NCI-H2227 (cell line): ENCODE results near the gene C22orf31.

Experiments used
- DNase-seq: peaks from one replicate; lab custom pipeline; 2025; ENCODE audit not compliant: unreplicated experiment; lab: John Stamatoyannopoulos, UW

C22orf31 gene

DNA sequence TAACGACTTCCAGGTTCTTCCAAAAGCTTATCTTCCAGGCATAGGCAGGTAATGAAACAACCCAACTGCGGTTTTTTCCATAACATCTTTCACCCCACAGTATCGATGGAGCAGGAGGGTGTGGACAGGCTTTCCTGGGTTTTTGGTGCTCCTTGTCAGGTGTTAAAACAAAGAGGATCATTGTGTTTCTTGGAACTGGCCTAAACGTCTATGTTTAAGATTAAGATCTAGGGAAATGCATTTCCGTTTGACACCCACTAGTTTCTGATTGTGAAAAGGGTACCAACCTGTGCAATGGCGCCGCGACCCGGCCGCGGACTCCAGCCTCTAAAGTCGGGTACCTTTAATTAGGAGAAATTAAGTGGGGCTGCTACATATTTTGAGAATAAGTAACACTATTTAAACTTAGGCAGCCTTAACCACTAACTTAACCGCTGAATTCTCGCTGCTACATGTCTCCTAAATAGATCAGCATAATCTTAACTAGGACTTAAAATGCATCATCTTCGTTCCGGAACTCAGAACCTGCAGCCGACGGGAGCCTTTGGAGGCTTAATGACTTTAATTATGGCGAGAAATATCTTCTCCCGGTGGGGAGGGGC is 31.5 kb downstream of the C22orf31 start:
- no peak for DNase-seq

DNA sequence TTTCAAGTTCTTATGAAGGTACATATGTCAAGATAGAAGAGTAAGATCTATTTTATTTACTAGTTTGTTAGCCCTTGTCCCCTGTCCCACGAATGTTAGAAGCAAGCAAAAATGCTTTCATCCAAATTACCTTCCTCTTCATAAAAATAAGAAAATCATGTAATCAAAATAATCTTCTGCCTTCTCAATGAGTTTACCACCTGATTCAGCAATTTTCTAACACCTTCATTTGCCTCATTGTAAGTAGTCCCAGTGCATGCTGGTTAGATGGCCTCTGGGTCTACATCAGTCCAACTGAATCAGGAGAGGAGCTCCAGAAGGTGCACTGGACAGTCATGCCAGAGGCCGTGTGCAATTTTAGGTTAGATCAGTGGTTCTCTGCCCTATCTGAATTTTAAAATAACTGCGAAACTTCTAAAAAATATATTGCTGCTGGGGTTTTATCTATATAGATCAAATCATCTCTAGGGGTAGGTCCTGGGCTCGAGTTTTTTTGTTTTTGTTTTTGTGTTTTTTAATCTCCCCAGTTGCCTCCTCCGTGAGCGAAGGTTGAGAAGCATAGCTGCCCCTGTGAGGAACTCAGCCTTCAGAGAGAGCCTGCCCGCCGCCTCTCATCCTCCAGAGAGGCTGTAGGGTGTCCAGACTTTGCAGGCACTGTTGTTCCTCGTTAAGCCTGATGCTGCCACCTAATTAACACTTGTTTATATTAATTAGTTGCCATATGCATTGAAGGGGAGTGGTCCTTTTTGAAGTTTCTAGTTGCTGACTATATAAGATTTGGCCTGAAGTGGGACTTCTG is 32.2 kb downstream of the C22orf31 start:
- DNase-seq = no peak

DNA sequence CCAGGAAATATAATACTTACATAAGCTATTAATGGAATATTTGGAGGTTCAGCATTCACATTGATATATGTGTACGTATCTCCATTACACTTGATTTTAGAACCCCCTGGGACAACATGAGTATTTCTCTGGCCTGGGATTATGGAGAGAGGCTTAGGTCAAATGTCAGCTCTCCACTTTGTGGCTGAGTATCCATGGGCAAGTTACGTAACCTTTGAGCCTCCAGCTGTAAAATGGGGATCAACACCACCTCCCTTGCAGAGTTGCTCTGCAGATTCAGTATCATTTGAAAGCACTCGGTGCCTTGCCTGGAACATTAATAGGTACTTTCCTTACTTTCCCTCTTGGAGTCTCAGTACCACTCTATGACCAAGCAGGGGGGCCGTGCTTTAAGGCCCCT is 33.2 kb downstream of the C22orf31 start:
- DNase-seq = no peak

DNA sequence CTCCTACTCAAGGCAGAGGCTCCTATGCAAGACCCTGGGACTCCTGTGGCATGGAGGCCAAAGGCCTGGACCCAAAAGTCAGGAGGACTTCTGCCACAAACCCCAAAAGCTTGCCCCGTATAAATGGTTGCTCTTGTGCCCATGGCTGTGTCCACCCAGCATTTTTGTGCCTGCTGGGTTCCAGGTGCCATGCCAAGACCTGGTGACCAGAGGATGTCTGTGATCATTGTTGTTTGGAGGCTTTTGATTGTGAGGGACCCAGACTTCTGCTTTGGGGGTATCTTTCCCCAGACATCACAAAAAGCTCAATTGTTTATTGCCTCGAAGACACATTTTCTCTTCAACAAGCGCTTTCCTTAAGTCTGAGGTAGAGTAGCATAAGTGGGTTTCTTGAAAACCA is 35.1 kb downstream of the C22orf31 start:
- no peak for DNase-seq

DNA sequence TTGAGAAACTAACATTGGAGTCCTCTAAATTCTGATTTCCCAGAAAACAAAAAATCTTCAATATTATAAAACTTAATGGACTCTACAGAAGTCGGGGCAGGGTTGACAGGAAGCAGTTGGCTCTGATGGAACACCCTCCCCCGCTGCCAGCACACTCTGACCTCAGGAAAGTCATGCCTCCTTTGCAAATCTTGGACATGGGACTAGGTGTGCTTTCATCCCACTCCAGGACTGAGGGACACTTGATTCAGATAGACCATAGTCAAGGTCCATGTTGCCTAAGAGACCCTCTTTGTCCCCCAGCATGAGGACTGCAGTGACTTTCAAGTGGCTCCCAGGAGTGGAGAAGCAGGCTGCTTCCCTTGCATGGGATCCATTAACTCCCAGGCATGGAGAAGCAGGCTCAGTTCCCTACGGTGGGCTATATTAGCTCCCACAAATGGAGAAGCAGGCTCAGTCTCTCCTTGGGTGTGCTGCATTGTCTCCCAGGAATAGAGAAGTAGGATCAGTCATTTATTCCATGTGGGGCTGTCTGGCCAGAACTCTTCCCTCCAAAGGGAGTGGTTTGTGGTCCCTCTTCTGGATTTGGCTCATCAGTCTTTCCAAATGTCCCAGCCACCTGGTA is 38.3 kb downstream of the C22orf31 start:
- DNase-seq = no peak

DNA sequence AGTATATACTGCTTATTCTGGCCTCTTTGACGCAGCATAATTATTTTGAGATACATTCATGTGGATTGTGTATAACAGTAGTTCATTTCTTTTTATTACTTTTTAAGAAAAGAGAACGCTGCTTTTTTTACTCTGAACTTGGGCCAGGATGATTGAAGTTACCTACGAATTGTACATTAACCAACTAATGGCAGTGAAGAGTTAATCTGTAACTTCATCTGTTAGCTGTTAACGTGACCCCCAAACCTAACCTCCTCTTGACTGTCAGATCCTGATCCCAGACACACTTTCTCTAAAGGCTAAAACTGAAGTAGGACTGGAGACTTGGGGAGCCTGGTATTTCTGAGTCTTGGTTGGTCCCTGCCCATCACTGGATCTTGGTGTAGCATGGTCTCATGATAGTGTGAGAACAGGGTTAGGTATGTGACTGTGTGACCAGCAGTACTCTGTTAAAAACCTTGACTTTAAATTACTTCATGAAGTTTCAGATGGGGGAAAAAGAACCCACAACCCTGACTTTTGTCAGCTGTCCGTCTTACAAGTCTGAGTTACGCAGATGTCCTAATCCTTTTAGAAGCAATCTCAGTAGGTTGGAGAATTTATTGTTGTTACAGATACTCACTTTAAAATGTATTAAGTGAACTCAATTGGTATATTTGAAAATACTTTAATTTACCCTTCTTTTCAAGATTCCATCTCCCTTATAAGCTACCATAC is 39.4 kb downstream of the C22orf31 start:
- DNase-seq = no peak

DNA sequence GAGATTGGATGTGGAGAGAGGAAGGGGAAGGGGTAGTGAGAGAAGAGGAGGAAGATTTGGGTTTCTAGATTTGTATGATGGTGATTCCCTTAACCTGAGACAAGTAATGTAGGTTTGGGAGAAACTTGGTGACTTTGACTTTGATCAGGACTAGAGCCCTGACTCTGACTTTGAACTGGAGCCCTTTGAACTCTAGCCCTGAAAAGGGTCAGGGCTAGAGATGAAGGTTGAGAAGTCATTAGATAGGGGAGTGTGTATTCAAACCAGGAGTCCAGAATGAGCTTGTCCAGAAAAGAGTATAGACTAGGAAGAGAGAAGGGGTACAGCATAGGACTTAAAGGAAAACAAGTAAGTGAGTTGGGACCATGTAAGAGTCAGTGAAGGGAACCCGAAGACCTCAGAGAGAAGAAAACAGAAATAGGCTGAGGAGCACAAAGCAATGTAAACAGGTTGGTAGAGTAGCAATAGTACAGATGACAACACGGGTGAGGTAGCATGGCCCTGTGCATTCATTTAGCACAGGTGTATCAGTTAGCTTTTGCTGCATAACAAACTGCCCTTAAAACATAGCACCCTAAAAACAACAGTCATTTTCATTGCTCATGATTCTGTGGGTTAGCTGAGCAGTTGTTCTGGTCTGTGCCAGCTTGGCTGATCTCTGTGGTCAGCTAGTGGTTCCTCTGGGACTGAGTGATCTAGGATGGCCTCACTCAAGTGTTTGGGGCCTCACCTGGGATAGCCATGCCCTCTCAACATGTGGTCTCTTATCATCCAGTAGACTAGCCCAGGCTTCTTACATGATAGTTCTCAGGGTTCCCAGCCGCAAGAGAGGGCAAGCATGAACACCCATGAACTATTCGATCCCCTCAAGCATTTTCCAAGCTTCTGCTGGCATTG is 43.1 kb downstream of the C22orf31 start:
- DNase-seq = no peak

DNA sequence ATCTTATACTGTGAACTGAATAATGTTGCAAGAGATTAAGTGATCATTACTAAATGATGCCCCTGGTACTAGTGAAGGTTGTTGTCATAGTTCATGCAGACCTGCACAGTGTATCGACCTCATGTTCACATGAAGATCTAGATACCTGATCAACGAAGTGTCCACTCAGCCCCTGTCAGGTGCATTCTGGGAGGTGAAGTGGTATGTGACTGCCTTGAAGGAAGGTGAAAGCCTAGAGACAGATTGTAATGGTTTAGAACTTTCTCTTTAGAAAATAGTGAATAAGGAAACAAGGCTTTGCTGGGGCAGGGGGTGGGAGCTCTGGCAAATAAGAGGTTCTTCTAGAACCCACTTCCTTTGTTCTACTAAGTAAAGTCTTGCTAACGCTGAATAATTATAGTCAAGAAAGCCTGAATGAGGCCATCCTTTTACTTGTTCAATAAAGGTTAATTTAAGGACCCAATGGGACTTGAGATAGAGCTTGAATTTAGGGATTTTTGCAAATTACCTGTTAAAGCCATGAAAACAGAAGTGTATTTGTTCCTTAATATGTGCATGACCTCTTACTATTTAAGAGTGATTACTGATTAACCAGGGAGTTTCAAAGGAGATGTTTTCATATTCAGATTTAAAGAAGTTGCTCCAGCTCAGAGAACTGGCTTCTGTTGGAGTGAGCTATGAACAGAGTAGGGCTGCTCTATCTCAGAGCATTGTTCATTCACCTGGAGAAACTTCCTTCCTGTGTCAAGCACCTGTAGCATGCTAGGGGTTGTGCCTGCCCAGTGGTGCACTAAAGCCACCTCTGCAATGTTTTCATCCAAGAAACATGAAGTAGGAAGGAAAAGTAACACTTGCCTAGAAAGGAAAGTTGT is 45.3 kb downstream of the C22orf31 start:
- no peak for DNase-seq

DNA sequence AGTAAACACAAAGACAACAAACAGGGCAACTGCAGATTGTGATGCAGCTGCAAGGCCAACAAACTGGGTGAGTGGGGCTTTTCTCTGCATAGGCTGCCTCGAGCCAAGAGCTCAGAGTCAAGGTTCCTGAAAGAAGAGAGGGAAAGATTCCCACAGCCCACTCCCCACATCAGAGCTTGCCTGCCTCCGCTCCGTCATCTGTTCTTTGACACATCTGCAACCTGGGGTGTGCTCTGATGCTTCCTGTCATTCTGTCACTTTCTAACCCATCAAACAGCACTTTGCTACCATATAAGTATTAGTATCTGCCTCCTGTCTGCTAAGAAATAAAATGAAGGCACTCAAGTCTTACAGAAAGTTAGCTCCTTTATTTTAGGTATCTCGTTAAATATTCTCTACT is 46.9 kb downstream of the C22orf31 start:
- no peak for DNase-seq

DNA sequence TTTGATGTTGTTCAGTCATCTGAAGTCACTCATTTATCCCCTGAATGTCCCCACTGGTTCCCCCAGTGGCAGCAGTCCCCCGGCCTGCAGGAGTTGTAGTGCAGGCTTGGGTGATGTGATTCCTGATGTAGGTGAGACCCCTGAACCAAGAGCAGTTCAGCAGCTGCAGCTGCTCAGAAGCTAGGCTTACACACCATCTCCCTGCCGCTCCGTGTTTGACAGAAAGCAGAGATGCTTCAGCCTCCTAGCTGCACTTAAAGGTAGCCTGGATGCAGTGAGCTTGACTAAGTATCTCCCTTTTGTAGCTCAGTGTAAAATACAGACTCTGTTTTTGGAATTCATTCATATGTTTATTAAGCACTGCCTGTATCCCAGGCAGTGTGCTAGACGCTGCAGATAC is 47.3 kb downstream of the C22orf31 start:
- no peak for DNase-seq

DNA sequence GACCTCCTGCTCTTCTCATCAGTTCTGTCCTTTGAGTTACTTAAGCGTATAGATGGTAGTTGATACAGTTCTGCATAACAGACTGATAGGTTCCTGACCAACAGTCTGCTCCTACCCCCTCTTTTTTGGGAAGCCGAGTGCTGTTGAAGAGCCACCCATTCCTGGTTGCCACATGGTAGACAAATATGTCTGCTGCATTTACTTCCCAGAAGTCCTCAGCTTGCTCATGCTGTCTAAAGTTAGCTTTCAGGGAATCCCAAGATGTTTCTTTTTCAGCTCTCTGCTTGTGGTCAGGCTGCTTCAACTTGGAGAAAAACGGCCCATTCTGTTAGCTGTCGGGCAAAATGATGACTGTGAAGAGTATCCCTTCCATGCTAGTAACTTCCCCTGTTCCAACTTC is 48.7 kb downstream of the C22orf31 start:
- DNase-seq = no peak

DNA sequence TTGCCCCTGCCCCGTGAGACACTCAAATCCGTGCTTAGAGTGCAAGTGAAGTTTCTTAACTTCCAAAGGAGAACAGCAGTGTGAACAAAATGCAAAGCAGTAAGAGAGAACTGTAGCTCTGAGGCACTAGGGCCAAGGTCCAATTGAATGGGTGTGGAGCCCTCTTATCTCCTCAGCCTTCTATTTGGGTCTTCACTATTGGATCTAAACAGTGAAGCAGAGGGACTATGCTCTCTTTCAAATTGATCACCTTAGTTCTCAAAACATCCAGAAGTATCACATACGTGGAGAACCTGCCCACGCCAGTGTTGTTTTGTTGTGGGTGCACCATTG is 49.6 kb downstream of the C22orf31 start:
- DNase-seq = no peak

DNA sequence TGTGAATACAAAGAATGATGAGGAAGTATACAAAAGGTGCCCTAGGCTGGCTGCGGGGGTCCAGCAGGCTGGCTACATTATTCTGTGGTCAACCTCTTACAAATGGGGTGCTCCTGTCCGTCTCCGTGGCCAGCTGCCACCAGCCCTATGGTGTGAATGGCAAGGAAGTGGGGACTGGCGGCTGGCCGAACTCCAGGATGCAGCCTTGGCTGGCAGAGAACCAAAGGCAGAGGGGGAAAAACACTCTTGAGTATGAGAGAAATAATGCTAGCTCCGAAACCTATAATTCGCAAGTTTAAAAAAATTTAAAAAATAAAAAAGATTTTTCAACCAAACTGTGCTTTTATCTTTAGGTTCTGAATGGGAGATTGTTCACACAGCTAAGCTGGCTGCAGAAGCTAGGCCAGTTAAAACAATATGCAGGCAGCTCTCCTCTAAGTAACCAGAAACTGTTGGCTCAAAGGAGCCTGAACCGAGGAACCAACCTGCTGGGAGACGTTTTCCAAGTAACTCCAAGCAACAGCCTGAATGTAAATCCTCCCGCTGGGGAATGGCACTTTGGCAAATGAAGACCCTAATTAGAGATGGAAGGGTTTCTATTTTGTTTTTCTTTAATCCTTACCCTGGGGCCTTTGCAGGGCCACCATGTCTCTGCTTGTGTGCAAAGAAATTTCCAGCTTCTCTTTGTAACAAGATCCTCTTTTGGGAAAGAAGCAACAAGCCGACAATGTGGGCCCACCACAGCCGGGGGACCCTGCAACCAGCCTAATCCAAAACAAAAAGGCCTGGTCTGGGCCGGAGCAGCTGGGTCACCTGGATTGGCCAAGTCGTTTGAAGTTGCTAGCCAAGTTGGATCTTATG is 50.2 kb downstream of the C22orf31 start:
- DNase-seq = no peak

DNA sequence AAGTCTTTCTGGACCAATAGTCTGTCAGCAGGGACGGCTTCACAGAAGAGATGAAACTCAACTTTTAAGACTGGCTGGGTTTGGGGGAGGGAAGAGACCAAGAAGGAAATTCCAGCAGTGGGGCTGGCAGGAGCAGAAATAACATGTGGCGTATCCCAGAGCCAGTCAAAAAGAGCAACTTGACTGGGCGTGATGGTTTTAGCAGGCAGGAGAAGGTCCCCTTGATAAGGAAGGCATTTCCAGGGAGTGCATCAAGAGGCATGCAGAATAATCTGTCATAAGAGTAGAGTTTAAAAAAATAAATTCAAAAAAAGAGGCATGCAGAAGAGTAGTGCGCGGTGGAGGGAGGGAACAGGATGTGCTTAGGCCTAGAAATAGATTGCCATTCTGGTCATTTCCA is 52.5 kb downstream of the C22orf31 start:
- DNase-seq = no peak
